ENCODE measurements around the gene ECHDC3. TPM values are rescaled to one million over a fixed set of nuclear protein-coding genes. Genes with fewer than 3 reads are reported as not detected.

Gene ECHDC3
- total RNA-seq, 2 donors from 2014 or later, result 1.3 to 2.0 TPM

- Mint-ChIP-seq H3K27ac (no peak overlapping the region), H3K9me3 (no peaks in the 10 kb centered on the region)
These were observed 47.1 kb downstream of the ECHDC3 start for GRCh38 chr10:11789306-11789705.

GRCh38 chr10:11789956-11790355, 47.8 kb downstream of the ECHDC3 start:
- ATAC-seq, result no peak
- H3K36me3 Mint-ChIP-seq, result no peaks in the 10 kb centered on the region

More at GRCh38 chr10:11789306-11789705, 47.1 kb downstream of the ECHDC3 start:
- H3K36me3 Mint-ChIP-seq, result no peaks in the 10 kb centered on the region
- DNase-seq (ENCODE audit: low spot score) (no peak), ATAC-seq (no peak)
- H3K4me1 Mint-ChIP-seq (ENCODE audit: low read depth in 2 of 2), result no peaks in the 10 kb centered on the region
- peaks cover 9 to 15% of the 10 kb centered on the region in 2 donors for H3K27me3 Mint-ChIP-seq
- no peak overlapping the region for H3K4me3 Mint-ChIP-seq

GRCh38 chr10:11793762-11794479, 51.7 kb downstream of the ECHDC3 start:
- Mint-ChIP-seq H3K27ac (no peak overlapping the region), H3K27me3 (no peaks in the 10 kb centered on the region), H3K4me1 (ENCODE audit: low read depth in 2 of 2) (no peaks in the 10 kb centered on the region), H3K4me3 (no peak overlapping the region), H3K36me3 (no peaks in the 10 kb centered on the region), H3K9me3 (no peaks in the 10 kb centered on the region)
- DNase-seq (ENCODE audit: low spot score) (no peak), ATAC-seq (no peak)

More at GRCh38 chr10:11789956-11790355, 47.8 kb downstream of the ECHDC3 start:
- Mint-ChIP-seq H3K4me3 (no peak overlapping the region), H3K27ac (no peak overlapping the region), H3K27me3 (peaks cover 7 to 12% of the 10 kb centered on the region in 2 donors), H3K9me3 (no peaks in the 10 kb centered on the region), H3K4me1 (ENCODE audit: low read depth in 2 of 2) (no peaks in the 10 kb centered on the region)
- DNase-seq (ENCODE audit: low spot score), result no peak

- no peak overlapping the region for H3K27ac Mint-ChIP-seq
- no peak for ATAC-seq
- H3K27me3 Mint-ChIP-seq, result no peaks in the 10 kb centered on the region
- DNase-seq (ENCODE audit: low spot score), result no peak
- no peaks in the 10 kb centered on the region for H3K9me3 Mint-ChIP-seq
- H3K36me3 Mint-ChIP-seq, result no peaks in the 10 kb centered on the region
- no peaks in the 10 kb centered on the region for H3K4me1 Mint-ChIP-seq (ENCODE audit: low read depth in 2 of 2)
- H3K4me3 Mint-ChIP-seq, result no peak overlapping the region
These were observed 52.4 kb downstream of the ECHDC3 start for GRCh38 chr10:11794566-11794965.

- Mint-ChIP-seq H3K4me1 (ENCODE audit: low read depth in 2 of 2) (no peaks in the 10 kb centered on the region), H3K27ac (no peak overlapping the region), H3K27me3 (no peaks in the 10 kb centered on the region), H3K36me3 (no peaks in the 10 kb centered on the region), H3K4me3 (no peak overlapping the region), H3K9me3 (no peaks in the 10 kb centered on the region)
- DNase-seq (ENCODE audit: low spot score), result no peak
- peak in 1 of 2 donors; percentile 50 for ATAC-seq
These were observed 53.1 kb downstream of the ECHDC3 start for GRCh38 chr10:11795101-11795920.

- Mint-ChIP-seq H3K4me3 (no peak overlapping the region), H3K27ac (no peak overlapping the region), H3K36me3 (no peaks in the 10 kb centered on the region), H3K4me1 (ENCODE audit: low read depth in 2 of 2) (no peaks in the 10 kb centered on the region), H3K27me3 (no peaks in the 10 kb centered on the region), H3K9me3 (no peaks in the 10 kb centered on the region)
- no peak for ATAC-seq
- DNase-seq (ENCODE audit: low spot score), result no peak
These were observed 54.3 kb downstream of the ECHDC3 start for GRCh38 chr10:11796474-11796873.

- Mint-ChIP-seq H3K36me3 (no peaks in the 10 kb centered on the region), H3K4me1 (ENCODE audit: low read depth in 2 of 2) (no peaks in the 10 kb centered on the region), H3K9me3 (no peaks in the 10 kb centered on the region), H3K27me3 (peaks cover 0 to under 1% of the 10 kb centered on the region in 2 donors), H3K27ac (no peak overlapping the region), H3K4me3 (no peak overlapping the region)
- ATAC-seq (no peak), DNase-seq (ENCODE audit: low spot score) (no peak)
These were observed 55.1 kb downstream of the ECHDC3 start for GRCh38 chr10:11797281-11797680.

- ATAC-seq (no peak), DNase-seq (ENCODE audit: low spot score) (no peak)
- H3K9me3 Mint-ChIP-seq, result no peaks in the 10 kb centered on the region
- no peak overlapping the region for H3K27ac Mint-ChIP-seq
- no peaks in the 10 kb centered on the region for H3K4me1 Mint-ChIP-seq (ENCODE audit: low read depth in 2 of 2)
- H3K4me3 Mint-ChIP-seq, result no peak overlapping the region
- peaks cover 2 to 7% of the 10 kb centered on the region in 2 donors for H3K27me3 Mint-ChIP-seq
- no peaks in the 10 kb centered on the region for H3K36me3 Mint-ChIP-seq
These were observed 55.9 kb downstream of the ECHDC3 start for GRCh38 chr10:11797847-11798633.

GRCh38 chr10:11798845-11799735, 56.9 kb downstream of the ECHDC3 start:
- peaks cover 2 to 7% of the 10 kb centered on the region in 2 donors for H3K27me3 Mint-ChIP-seq
- no peak overlapping the region for H3K27ac Mint-ChIP-seq
- H3K4me3 Mint-ChIP-seq, result no peak overlapping the region
- H3K4me1 Mint-ChIP-seq (ENCODE audit: low read depth in 2 of 2), result no peaks in the 10 kb centered on the region
- DNase-seq (ENCODE audit: low spot score) (no peak), ATAC-seq (no peak)
- no peaks in the 10 kb centered on the region for H3K36me3 Mint-ChIP-seq
- H3K9me3 Mint-ChIP-seq, result no peaks in the 10 kb centered on the region

- H3K27ac Mint-ChIP-seq, result no peak overlapping the region
- H3K4me1 Mint-ChIP-seq (ENCODE audit: low read depth in 2 of 2), result no peaks in the 10 kb centered on the region
- H3K27me3 Mint-ChIP-seq, result peaks cover 2 to 7% of the 10 kb centered on the region in 2 donors
- H3K9me3 Mint-ChIP-seq, result no peaks in the 10 kb centered on the region
- H3K36me3 Mint-ChIP-seq, result no peaks in the 10 kb centered on the region
- H3K4me3 Mint-ChIP-seq, result no peak overlapping the region
- no peak for ATAC-seq
- no peak for DNase-seq (ENCODE audit: low spot score)
These were observed 57.5 kb downstream of the ECHDC3 start for GRCh38 chr10:11799736-11800080.

- no peaks in the 10 kb centered on the region for H3K4me1 Mint-ChIP-seq (ENCODE audit: low read depth in 2 of 2)
- H3K27me3 Mint-ChIP-seq, result peaks cover 7 to 24% of the 10 kb centered on the region in 2 donors
- no peak overlapping the region for H3K4me3 Mint-ChIP-seq
- no peaks in the 10 kb centered on the region for H3K36me3 Mint-ChIP-seq
- no peak overlapping the region for H3K27ac Mint-ChIP-seq
- ATAC-seq, result no peak
- no peaks in the 10 kb centered on the region for H3K9me3 Mint-ChIP-seq
- no peak for DNase-seq (ENCODE audit: low spot score)
These were observed 62.2 kb downstream of the ECHDC3 start for GRCh38 chr10:11804336-11804735.

- no peak for ATAC-seq
- no peak overlapping the region for H3K27ac Mint-ChIP-seq
- no peaks in the 10 kb centered on the region for H3K4me1 Mint-ChIP-seq (ENCODE audit: low read depth in 2 of 2)
- DNase-seq (ENCODE audit: low spot score), result no peak
- H3K9me3 Mint-ChIP-seq, result no peaks in the 10 kb centered on the region
- H3K4me3 Mint-ChIP-seq, result no peak overlapping the region
- H3K36me3 Mint-ChIP-seq, result no peaks in the 10 kb centered on the region
- peaks cover 10 to 24% of the 10 kb centered on the region in 2 donors for H3K27me3 Mint-ChIP-seq
These were observed 63.6 kb downstream of the ECHDC3 start for GRCh38 chr10:11805792-11806191.

GRCh38 chr10:11806706-11807105, 64.5 kb downstream of the ECHDC3 start:
- ATAC-seq (no peak), DNase-seq (ENCODE audit: low spot score) (no peak)
- no peaks in the 10 kb centered on the region for H3K4me1 Mint-ChIP-seq (ENCODE audit: low read depth in 2 of 2)
- H3K27ac Mint-ChIP-seq, result no peak overlapping the region
- H3K36me3 Mint-ChIP-seq, result no peaks in the 10 kb centered on the region
- H3K4me3 Mint-ChIP-seq, result no peak overlapping the region
- H3K9me3 Mint-ChIP-seq, result no peaks in the 10 kb centered on the region
- H3K27me3 Mint-ChIP-seq, result peaks cover 10 to 24% of the 10 kb centered on the region in 2 donors
